NCI-H1105 (cell line): Measurements from ENCODE around the gene TRHDE.
"Not testable (repeated sequence)": the region's sequence is repeated elsewhere in the genome, so short reads cannot be mapped to it uniquely, and the experiment has no call there.

Source experiments
- DNase-seq: peaks from one replicate; lab custom pipeline; 2025; lab: John Stamatoyannopoulos, UW

Gene TRHDE

DNA sequence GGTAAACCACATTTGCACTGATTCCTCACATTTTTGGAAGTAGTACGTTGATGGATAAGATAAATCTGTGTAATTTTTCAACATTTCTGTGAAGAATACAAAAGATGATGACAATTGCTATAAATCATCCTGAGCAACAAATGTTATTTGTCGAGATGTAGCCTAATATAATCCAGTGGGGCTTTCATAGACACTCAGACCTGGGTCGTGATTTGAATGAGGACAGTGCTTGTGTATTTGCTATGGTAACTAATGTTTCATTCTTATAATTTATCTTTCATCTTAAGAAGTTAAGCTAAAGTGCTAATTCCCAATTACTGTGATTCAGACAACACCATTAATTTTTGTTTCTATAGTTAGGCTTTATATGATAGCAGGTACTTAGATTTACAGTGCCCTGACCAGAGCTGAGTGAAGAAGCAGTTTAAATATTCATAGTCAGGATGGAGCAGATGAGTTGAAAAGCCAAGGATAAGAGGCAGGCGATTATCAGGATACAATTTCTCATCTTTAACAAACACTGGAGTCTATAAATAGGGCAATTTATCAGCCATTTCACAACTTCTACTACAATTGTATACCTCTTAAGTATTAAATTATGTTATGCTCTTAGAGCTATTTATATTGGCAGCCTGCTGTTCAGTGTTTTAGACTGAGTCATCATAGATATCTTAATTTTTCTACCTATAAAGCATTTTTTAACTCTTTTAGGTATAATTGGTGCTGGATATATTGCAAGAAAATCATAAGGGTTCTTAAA lies 359.9 kb downstream of the TRHDE start:
- no peak for DNase-seq

DNA sequence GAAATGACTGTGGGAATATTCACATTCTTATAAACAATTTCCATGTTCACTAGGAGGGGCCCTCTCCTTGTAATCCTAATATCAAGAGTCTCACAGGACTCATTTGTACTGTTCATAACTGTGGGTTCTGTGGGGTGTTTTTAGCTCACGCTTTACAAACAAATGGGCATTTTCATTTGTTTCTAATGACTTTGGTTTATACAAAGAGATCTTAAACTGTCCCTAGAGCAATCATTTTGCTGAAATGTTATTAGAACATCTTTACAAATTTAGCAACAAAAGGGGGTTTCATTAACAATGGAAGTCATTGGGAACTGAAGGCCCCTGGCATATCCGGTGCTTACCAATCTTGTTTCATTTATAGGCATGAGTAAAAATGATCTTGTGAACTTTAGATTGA lies 370.5 kb downstream of the TRHDE start:
- no peak for DNase-seq

DNA sequence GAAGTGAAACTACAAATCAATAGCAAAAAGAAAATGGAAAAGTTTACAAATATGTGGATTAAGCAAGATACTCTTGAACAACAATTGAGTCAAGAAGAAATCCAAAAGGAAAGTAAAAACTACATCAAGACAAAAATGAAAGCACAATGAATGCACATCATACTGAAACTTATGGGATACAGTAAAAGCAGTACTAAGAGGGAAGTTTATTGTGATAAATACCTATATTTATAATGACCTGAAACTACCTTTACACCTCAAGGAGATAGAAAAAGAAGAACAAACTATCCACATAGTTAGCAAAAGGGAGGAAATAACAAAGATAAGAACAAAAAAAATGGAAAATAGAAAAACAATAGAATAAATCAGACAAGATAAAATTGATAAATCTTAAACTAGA lies 375.0 kb downstream of the TRHDE start:
- no peak for DNase-seq

DNA sequence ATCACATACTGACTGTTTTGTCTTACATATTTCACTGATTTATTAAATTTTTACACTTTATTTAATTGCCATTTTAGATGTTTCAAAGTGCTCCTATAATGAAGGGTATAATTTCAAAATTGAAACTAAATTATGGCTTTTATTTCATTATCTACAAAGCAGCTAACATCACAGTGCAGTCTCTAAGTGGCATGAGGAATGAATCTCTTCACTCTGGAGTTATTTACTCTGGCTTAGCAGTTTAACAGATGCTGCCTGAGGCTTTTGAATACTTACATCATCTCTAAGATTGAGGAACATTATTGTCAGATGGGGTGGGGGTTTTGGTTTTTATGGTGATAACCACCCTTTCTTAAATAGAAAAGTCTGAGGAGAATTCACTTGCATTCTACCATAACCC lies 386.4 kb downstream of the TRHDE start:
- no peak for DNase-seq

DNA sequence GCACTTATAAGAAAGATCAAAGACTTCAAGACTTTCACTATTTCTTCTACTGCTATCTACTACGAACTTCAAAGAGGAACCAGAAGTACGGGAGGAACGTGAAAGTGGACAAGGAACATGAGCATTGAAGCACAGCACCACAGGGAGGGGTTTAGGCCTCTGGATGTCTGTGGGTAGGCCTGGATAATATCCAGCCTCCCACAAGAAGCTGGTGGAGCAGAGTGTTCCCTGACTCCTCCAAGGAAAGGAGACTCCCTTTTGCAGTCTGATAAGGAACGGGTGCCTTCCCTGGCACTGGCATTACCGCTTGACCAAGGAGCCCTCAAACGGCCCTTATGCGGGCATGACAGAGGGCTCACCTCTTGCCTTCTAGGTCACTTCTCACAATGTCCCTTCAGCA lies 388.0 kb downstream of the TRHDE start:
- not testable (repeated sequence) for DNase-seq

DNA sequence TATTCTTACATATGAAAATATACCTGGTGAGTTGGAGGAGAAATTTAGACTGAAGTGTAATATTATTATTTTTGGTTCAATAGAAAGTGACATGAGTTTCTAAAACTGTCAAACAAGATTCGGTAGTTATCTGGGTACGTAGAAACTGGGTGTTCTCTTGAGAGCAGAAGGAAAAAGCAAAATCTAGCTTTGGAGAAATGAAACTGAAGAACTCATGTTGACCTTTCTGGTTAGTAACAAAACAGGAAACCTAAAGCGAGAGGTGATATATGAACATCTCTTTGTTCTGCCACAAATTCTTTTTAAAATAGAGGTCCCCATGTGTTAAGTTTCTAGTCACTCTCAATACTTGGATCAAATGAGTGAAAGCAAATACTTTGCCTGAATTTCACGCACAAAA lies 401.7 kb downstream of the TRHDE start:
- DNase-seq = no peak

GRCh38 chr12:72676556-72676955 lies 404.4 kb downstream of the TRHDE start:
- DNase-seq = no peak

DNA sequence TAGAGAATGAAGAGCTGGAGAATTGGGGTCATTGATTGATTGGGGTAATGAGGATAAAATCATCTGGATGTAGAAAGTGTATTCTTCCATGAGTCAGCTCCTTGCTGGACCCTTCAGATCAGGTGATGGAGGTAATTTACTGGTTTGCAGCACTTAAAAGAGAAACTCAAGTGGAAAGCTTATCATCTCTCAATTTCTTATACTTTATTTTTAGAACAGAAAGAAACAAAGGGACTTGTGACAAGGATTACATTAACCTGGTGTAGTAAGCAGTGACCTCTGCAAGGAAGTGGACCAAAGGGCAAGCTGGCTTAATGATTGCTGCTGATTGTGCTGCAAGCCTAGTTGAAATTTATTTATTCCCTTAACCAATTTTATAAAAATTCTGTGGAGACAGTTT lies 405.0 kb downstream of the TRHDE start:
- DNase-seq = no peak

DNA sequence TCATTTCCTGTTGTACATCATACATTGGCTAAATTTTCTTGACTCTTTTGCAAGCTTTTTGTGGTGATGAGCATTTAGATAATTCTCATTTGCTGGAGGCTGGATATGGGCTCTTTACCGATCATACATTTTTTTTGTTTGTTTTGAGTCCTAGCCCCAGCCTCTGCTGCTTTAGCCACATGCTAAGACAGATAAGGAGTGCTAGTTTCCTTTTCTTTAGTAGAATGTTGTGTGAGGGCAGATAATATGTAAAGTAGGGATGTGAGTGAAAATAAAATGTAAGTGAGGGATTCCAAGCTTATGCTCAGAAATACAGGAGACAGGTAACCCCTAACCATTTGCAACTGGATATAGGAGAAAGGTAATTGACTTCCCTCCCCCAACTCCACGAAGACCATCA lies 405.7 kb downstream of the TRHDE start:
- DNase-seq = no peak

GRCh38 chr12:72679147-72679757 lies 407.1 kb downstream of the TRHDE start:
- DNase-seq = no peak

- DNase-seq = no peak
Observed at GRCh38 chr12:72681028-72681427, 408.9 kb downstream of the TRHDE start.

DNA sequence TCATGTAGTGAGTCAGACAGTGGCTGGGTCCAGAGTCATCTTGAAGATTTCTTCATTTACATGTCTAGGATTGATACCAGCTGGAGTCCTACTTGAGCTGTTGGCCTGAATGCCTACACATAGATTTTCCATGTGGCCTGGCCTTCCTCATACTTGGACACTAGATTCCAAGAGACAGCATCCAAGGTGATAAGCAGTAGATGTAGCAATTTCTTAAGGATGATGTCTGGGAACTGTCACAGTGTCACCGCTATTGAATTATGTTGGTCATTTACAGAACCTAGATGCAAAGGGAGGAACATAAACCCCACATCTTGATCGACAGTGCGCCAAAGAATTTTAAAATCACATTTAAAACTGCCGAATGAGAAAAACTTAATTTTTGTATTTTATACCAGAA lies 412.3 kb downstream of the TRHDE start:
- DNase-seq = no peak

- no peak for DNase-seq
Observed at GRCh38 chr12:72692338-72692737, 420.2 kb downstream of the TRHDE start.

DNA sequence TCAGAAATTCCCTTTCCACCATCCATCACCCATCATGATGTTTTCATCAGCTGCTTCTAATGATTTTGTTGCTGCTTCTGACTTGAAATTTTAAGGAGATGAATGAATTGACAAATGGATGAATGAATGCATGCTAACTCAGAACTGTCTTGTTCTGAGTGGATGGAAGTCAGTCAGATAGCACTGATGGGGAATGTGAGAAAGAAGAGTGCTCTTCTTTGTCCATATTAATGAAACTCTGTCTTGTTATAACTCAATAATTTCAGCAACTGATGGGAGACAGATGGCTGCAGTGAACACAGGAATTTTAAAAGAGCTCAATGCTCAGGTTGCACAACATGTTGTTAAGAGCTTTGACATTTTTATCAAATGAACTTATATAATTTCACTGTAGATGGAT lies 422.0 kb downstream of the TRHDE start:
- DNase-seq = no peak

DNA sequence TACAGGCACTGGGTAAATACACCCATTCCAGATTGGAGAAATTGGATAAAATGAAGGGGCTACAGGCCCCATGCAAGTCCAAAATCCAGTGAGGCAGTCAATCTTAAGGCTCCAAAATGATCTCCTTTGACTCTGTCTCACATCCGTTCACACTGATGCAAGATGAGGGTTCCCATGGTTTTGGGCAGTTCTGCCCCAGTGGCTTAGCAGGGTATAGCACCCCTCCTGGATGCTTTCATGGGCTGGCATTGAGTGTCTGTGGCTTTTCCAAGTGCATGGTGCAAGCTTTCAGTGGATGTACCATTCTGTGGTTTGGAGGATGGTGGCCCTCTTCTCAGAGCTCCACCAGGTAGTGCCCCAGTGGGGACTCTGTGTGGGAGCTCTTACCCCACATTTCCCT lies 427.2 kb downstream of the TRHDE start:
- DNase-seq = no peak

DNA sequence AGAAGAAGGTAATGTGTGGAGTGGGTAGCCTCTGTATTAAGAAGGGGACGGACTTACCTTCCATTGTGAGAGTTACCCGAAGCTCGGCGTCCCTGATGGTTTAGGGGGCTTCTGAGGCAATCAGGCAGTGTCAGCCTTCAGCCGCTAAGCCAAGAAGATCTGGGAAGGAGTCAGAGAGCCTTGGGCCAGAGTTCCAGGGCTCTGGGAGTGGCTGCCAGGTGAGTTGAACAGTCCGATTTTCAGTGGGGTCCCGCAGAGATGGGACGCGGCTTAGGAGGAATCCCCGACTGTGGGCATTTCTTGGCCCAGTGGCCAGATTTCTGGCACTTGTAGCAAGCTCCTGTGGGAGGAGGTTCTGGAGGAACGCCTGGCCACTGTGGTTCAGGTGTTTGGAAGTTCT lies 439.9 kb downstream of the TRHDE start:
- not testable (repeated sequence) for DNase-seq

DNA sequence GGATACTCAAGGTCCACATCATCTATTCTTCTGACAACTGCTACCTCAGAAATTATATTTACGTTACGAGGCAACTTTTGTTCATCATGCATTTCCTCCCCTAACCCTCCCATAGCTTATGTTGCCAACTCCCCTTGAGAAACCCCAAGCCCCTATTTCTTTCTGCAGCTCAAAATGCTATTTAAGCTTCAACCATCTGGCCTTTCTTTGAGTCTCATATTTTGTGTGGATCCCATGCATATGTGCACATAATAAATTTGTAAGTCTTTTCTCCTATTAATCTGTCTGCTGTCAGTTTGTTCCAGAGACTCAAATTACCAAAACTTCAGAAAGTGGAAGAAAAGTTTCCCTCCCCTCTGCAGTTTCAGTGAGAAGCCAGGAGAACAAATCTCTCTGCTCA lies 444.1 kb downstream of the TRHDE start:
- no peak for DNase-seq

DNA sequence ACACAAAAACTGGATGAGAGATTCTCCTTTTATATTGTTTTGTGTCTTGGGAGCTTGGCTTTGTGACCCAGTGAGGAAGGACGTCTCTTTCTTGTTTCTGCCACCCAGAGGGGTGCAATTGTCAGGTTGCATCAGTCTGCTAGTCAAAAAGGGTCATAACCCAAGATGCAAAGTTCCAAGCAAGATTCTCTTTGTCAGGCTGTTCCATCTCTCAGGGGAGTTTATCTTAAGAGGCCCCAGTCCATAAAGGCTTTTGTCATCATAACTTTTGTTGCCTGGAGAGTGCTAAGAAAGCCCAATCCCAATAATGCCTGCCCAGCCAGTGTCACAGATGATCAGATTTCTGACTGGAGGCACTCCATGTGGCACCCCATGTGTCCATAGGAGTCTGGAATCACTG lies 444.9 kb downstream of the TRHDE start:
- no peak for DNase-seq
